K562 (cell line): Measurements from ENCODE around the gene LARP4B. TPM values are rescaled to one million over a fixed set of nuclear protein-coding genes. Genes with fewer than 3 reads are reported as not detected.

Experiments used
- ATAC-seq: fragments of 200-7000 bp; cut with Tn5 transposase; 3 replicates; pipeline ENCODE4 v1.9.1; 2020; ENCODE audit warnings: moderate library complexity
- BruUV-seq: library from RNA; stranded (reverse); fragments of 400-500 nt; replicated peaks from 2 replicates; lab custom pipeline; 2021; lab: Mats Ljungman, UMichigan
- CTCF ChIA-PET: fragments of 300-600 bp; formaldehyde crosslinking; extraction: SDS; loops from one replicate; lab custom pipeline; 2021; ENCODE audit warnings: low intra/inter-chr PET ratio; lab: Yijun Ruan, JAX
- POLR2A ChIA-PET: fragments of 300-600, 350-650 bp; sonication (Branson Sonifier 250); formaldehyde crosslinking; extraction: SDS; loops from one replicate; lab custom pipeline; 2021; ENCODE audit warnings: antibody characterized with exemption, inconsistent platforms; lab: Yijun Ruan, JAX
- DNase-seq, 4 experiments: peaks; one replicate each; pipeline versions ENCODE4 v3.0.0 to v3.0.0-alpha.2; 2011 to 2018; ENCODE audit warnings: low spot score in 3 of 4, mixed read lengths in 3 of 4; ENCODE audit errors: extremely low read depth in 1 of 4
- FAIRE-seq: peaks from 2 replicates; lab custom pipeline; 2011; peaks lifted over from hg19 to GRCh38; lab: Jason Lieb, UNC
- H2AFZ ChIP-seq: 2 replicates; pipeline ENCODE4 v1.6.0; 2011; ENCODE audit warnings: low read depth, low read length, control low read depth, inconsistent platforms
- H3K27ac ChIP-seq: fragments of 200-600 bp; 3 replicates; pipeline ENCODE4 v1.8.0; 2011; ENCODE audit warnings: low read depth, mild to moderate bottlenecking, control low read depth, inconsistent platforms, low read length, moderate library complexity, mixed read lengths; ENCODE audit errors: extremely low read depth
- H3K27me3 ChIP-seq, 2 experiments: fragments of 300-600 bp in 1 of 2; 2 replicates in 1 of 2; 3 replicates in 1 of 2; pipeline versions ENCODE4 v1.6.0 to v1.8.0; 2011; ENCODE audit warnings: inconsistent platforms in 2 of 2, low read length in 2 of 2, mild to moderate bottlenecking in 1 of 2, mixed read lengths in 1 of 2, moderate library complexity in 1 of 2; ENCODE audit not compliant: control insufficient read depth in 2 of 2, insufficient read depth in 2 of 2
- H3K36me3 ChIP-seq: fragments of 300-600 bp; 3 replicates; pipeline ENCODE4 v1.8.0; 2011; ENCODE audit warnings: mild to moderate bottlenecking, low read length, inconsistent platforms; ENCODE audit not compliant: control insufficient read depth, insufficient read depth
- H3K4me1 ChIP-seq, 2 experiments: fragments of 200-600 bp in 1 of 2; replicated peaks in 1 of 2; 2 replicates in 1 of 2; 3 replicates in 1 of 2; pipeline versions ENCODE4 v1.5.1 to v1.8.0; 2011; ENCODE audit warnings: inconsistent platforms in 2 of 2, low read length in 2 of 2, mild to moderate bottlenecking in 1 of 2, mixed read lengths in 1 of 2, moderate library complexity in 1 of 2; ENCODE audit not compliant: control insufficient read depth in 2 of 2, insufficient read depth in 2 of 2
- H3K4me2 ChIP-seq: 2 replicates; pipeline ENCODE4 v1.6.1; 2011; ENCODE audit warnings: low read length, control low read depth, inconsistent platforms, mixed read lengths; ENCODE audit not compliant: insufficient read depth
- H3K4me3 ChIP-seq: fragments of 200-600 bp; sonication (generic), shearing (Covaris generic); 2 replicates; pipeline ENCODE4 v1.5.1; 2016; ENCODE audit warnings: control low read depth, inconsistent platforms
- H3K79me2 ChIP-seq: fragments of 200-600 bp; 3 replicates; pipeline ENCODE4 v1.8.0; 2011; ENCODE audit warnings: low read length, inconsistent platforms; ENCODE audit not compliant: control insufficient read depth, insufficient read depth
- H3K9ac ChIP-seq, 2 experiments: 2 replicates each; pipeline versions ENCODE4 v1.6.0 to v1.6.1; 2011; ENCODE audit warnings: low read depth in 2 of 2, low read length in 2 of 2, control low read depth in 1 of 2, inconsistent platforms in 1 of 2, mild to moderate bottlenecking in 1 of 2, mixed read lengths in 1 of 2; ENCODE audit not compliant: insufficient read depth in 1 of 2
- H3K9me1 ChIP-seq: one replicate; pipeline ENCODE4 v1.6.0; 2011; ENCODE audit warnings: inconsistent platforms, mild to moderate bottlenecking, low read length, moderate library complexity; ENCODE audit not compliant: control insufficient read depth, insufficient read depth
- H3K9me3 ChIP-seq: replicated peaks from 2 replicates; pipeline ENCODE4 v1.5.1; 2011; ENCODE audit warnings: low read depth, low read length, inconsistent platforms; ENCODE audit not compliant: control insufficient read depth, insufficient read depth
- H4K20me1 ChIP-seq: replicated peaks from 2 replicates; pipeline ENCODE4 v1.6.1; 2011; ENCODE audit warnings: low read length, inconsistent platforms, mixed read lengths; ENCODE audit not compliant: control insufficient read depth, insufficient read depth
- ELF2 ChIP-seq: fragments of 250-450 bp; sonication (Bioruptor Pico); IDR thresholded peaks from 2 replicates; pipeline ENCODE4 v1.5.0; 2021; ENCODE audit warnings: mild to moderate bottlenecking
- FUS ChIP-seq: fragments of 200-400 bp; formaldehyde crosslinking; optimal IDR thresholded peaks from 2 replicates; pipeline ENCODE3; 2017; ENCODE audit warnings: low read depth, low read length
- HDGF ChIP-seq: fragments of 450-650 bp; IDR thresholded peaks from 2 replicates; pipeline ENCODE4 v1.6.1; 2016
- HIVEP1 ChIP-seq: fragments of 250-450 bp; sonication (Bioruptor Pico); IDR thresholded peaks from 2 replicates; pipeline ENCODE4 v1.4.0; 2020; ENCODE audit warnings: mild to moderate bottlenecking
- LCOR ChIP-seq: sonication (generic); formaldehyde crosslinking; IDR thresholded peaks from 2 replicates; pipeline ENCODE4 v1.8.0; 2022; ENCODE audit warnings: mild to moderate bottlenecking, missing genetic modification reagents
- MECOM ChIP-seq: fragments of 250-450 bp; sonication (Bioruptor Pico); IDR thresholded peaks from 2 replicates; pipeline ENCODE4 v1.8.0; 2022; ENCODE audit warnings: inconsistent platforms
- NR2F6 ChIP-seq: fragments of 450-650 bp; formaldehyde crosslinking; IDR thresholded peaks from 2 replicates; pipeline ENCODE4 v1.4.0; 2020; ENCODE audit warnings: mild to moderate bottlenecking
- NR3C1 ChIP-seq: sonication (generic); formaldehyde crosslinking; IDR thresholded peaks from 2 replicates; pipeline ENCODE4 v1.8.1; 2022; ENCODE audit warnings: missing genetic modification reagents
- PHF20 ChIP-seq: fragments of 450-650 bp; IDR thresholded peaks from 2 replicates; pipeline ENCODE4 v1.6.1; 2018; ENCODE audit not compliant: partially characterized antibody
- PHTF2 ChIP-seq: fragments of 250-450 bp; sonication (Bioruptor Pico); IDR thresholded peaks from 2 replicates; pipeline ENCODE4 v1.5.0; 2021; ENCODE audit warnings: mild to moderate bottlenecking
- SMAD3 ChIP-seq: fragments of 450-650 bp; formaldehyde crosslinking; conservative IDR thresholded peaks from 2 replicates; pipeline ENCODE4 v1.4.0; 2020; ENCODE audit warnings: mild to moderate bottlenecking
- SRSF1 ChIP-seq: fragments of 200-400 bp; formaldehyde crosslinking; IDR thresholded peaks from 2 replicates; pipeline ENCODE4 v1.6.1; 2017; ENCODE audit warnings: mild to moderate bottlenecking, low read depth, low read length, moderate library complexity
- TRIM28 ChIP-seq: fragments of 450-650 bp; IDR thresholded peaks from 2 replicates; pipeline ENCODE4 v1.6.1; 2017
- ZNF175 ChIP-seq: fragments of 200-800 bp; sonication (Bioruptor generic); IDR thresholded peaks from 2 replicates; pipeline ENCODE4 v1.6.1; 2016; ENCODE audit warnings: low read depth, mild to moderate bottlenecking, missing genetic modification characterization, missing compliant biosample characterization
- ZNF224 ChIP-seq: sonication (generic); formaldehyde crosslinking; IDR thresholded peaks from 2 replicates; pipeline ENCODE4 v1.8.0; 2022; ENCODE audit warnings: mild to moderate bottlenecking, missing genetic modification reagents
- WGBS: fragments of 100-300 bp; shearing (Covaris generic); methylation state at CpG from one replicate; pipeline ENCODE4 v1.1.6; 2016; ENCODE audit warnings: low coverage, mixed read lengths; ENCODE audit not compliant: insufficient coverage; ENCODE audit errors: missing lambda C conversion rate; 5-methylcytosine and 5-hydroxymethylcytosine counted together
- in situ Hi-C: fragments of 300-500 bp; cut with MboI; formaldehyde crosslinking; loops from 4 replicates; pipeline ENCODE4 v1.15.0; 2018; ENCODE audit warnings: inconsistent platforms, mixed read lengths
- intact Hi-C: fragments of 100-400 bp; cut with micrococcal nuclease; formaldehyde crosslinking; loops from 2 replicates; pipeline ENCODE4 v1.14.2; 2022
- polyA plus RNA-seq, 8 experiments: library from polyadenylated mRNA; depleted of rRNA in 4 of 8; stranded (reverse) in 5 of 8; unstranded in 3 of 8; fragments of >200 nt; fragmentation: Nextera tagmentation in 2 of 8; fragmentation: Illumina TruSeq in 1 of 8; extraction: Ambion mirVana in 2 of 8; extraction: Trizol in 1 of 8; gene quantifications; 2 replicates each; pipeline versions ENCODE4 v1.2.1 to v1.2.3, GENCODE V29; 2011 to 2014; ENCODE audit warnings: inconsistent platforms in 1 of 8, missing spikeins in 1 of 8
- total RNA-seq, 7 experiments: library from RNA; depleted of rRNA in 6 of 7; stranded (reverse); fragments of >200 nt in 6 of 7; fragmentation: Illumina TruSeq in 2 of 7; extraction: Trizol in 2 of 7; gene quantifications; 2 replicates each; pipeline versions ENCODE4 v1.2.1 to v1.2.3, GENCODE V29; 2011 to 2021; ENCODE audit warnings: low replicate concordance in 1 of 7
- TF ChIP-seq, protein P1 (sequence below): fragments of 250-450 bp; sonication (Bioruptor Pico); IDR thresholded peaks from 2 replicates; pipeline ENCODE4 v1.4.0; 2020; ENCODE audit warnings: mild to moderate bottlenecking
- TF ChIP-seq, protein P2 (sequence below): sonication (generic); formaldehyde crosslinking; IDR thresholded peaks from 2 replicates; pipeline ENCODE4 v1.8.1; 2022; ENCODE audit warnings: missing genetic modification reagents
- TF ChIP-seq, protein P3 (sequence below): sonication (generic); formaldehyde crosslinking; IDR thresholded peaks from 2 replicates; pipeline ENCODE4 v1.8.0; 2022; ENCODE audit warnings: mild to moderate bottlenecking, missing genetic modification reagents
- TF ChIP-seq, protein P4 (sequence below), 2 experiments: fragments of 250-450 bp in 1 of 2; fragments of 450-650 bp in 1 of 2; sonication (Bioruptor Pico) in 1 of 2; IDR thresholded peaks; 2 replicates each; pipeline versions ENCODE4 v1.6.1 to v1.8.0; 2016 to 2021; ENCODE audit warnings: mild to moderate bottlenecking in 2 of 2, moderate library complexity in 2 of 2, missing compliant biosample characterization in 1 of 2, missing genetic modification characterization in 1 of 2

The LARP4B gene
- total and polyA plus RNA-seq, 9 of the 15 experiments (the other 6 are each of a cell fraction or from before 2014, with no cell fraction given) = 11.8 to 130 (median 42.6) TPM

DNA sequence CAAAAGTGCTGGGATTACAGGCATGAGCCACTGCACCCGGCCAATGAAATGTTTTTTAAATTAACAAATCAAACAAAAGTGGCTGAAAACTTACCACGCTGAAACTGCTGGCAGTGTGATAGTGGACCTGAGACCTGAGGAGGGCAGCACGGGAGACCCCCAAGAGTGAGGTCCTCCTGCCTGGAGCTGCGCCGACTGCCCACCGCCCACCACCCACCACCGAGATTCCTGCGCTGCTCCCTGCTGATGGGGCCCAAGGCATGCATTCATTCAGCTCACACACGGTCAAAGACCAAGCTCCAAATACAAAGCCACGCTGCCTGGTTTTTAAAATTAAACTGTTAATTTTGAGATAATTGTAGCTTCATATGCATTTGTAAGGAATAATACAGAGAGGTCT lies 16.4 kb upstream of the LARP4B start:
- POLR2A ChIA-PET = interaction anchor here (0.8 to 0.9 kb wide), 3 partner anchors 9 to 39 kb away, joined by 3 read pairs; no protein-coding TSS in a partner anchor

More for the DNA sequence above, 16.4 kb upstream of the LARP4B start:
- CTCF ChIA-PET = no interaction called here
- DNase-seq (no peak), FAIRE-seq (no peak), ATAC-seq (no peak)
- H3K9me3 ChIP-seq = no peaks in the 10 kb centered on the region
- no peak overlapping the region for H3K9ac ChIP-seq
- no peak overlapping the region for H2AFZ ChIP-seq
- in situ Hi-C loops (no loop called here), intact Hi-C loops (no loop called here)
- no peaks in the 10 kb centered on the region for H4K20me1 ChIP-seq
- BruUV-seq = no TSS peak
- peaks cover 0 to 7% of the 10 kb centered on the region in 2 experiments; a peak in 2 of 5 replicates for H3K4me1 ChIP-seq
- peaks cover 28 to 35% of the 10 kb centered on the region in 2 experiments for H3K27me3 ChIP-seq
- 44% methylated on average over 10 of the region's 10 CpGs for WGBS
- H3K4me2 ChIP-seq = no peak overlapping the region
- H3K27ac ChIP-seq = no peak overlapping the region
- H3K79me2 ChIP-seq = no peaks in the 10 kb centered on the region
- no peak overlapping the region for H3K4me3 ChIP-seq
- H3K36me3 ChIP-seq = no peaks in the 10 kb centered on the region
- TF ChIP-seq LCOR (CRISPR knock-in tag) (no peak), ZNF175 (CRISPR knock-in tag) (no peak), ZNF224 (CRISPR knock-in tag) (no peak), FUS (no peak), NR2F6 (CRISPR knock-in tag) (no peak), HIVEP1 (CRISPR knock-in tag) (no peak), PHTF2 (CRISPR knock-in tag) (no peak), TRIM28 (no peak), NR3C1 (CRISPR knock-in tag) (no peak), MECOM (CRISPR knock-in tag) (no peak), SRSF1 (no peak), ELF2 (CRISPR knock-in tag) (no peak), HDGF (no peak), PHF20 (no peak), SMAD3 (CRISPR knock-in tag) (no peak)
- TF ChIP-seq, protein P1, sequence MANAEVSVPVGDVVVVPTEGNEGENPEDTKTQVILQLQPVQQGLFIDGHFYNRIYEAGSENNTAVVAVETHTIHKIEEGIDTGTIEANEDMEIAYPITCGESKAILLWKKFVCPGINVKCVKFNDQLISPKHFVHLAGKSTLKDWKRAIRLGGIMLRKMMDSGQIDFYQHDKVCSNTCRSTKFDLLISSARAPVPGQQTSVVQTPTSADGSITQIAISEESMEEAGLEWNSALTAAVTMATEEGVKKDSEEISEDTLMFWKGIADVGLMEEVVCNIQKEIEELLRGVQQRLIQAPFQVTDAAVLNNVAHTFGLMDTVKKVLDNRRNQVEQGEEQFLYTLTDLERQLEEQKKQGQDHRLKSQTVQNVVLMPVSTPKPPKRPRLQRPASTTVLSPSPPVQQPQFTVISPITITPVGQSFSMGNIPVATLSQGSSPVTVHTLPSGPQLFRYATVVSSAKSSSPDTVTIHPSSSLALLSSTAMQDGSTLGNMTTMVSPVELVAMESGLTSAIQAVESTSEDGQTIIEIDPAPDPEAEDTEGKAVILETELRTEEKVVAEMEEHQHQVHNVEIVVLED (CRISPR knock-in tag) = no peak
- TF ChIP-seq, protein P2, sequence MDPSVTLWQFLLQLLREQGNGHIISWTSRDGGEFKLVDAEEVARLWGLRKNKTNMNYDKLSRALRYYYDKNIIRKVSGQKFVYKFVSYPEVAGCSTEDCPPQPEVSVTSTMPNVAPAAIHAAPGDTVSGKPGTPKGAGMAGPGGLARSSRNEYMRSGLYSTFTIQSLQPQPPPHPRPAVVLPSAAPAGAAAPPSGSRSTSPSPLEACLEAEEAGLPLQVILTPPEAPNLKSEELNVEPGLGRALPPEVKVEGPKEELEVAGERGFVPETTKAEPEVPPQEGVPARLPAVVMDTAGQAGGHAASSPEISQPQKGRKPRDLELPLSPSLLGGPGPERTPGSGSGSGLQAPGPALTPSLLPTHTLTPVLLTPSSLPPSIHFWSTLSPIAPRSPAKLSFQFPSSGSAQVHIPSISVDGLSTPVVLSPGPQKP (CRISPR knock-in tag) = no peak
- TF ChIP-seq, protein P3, sequence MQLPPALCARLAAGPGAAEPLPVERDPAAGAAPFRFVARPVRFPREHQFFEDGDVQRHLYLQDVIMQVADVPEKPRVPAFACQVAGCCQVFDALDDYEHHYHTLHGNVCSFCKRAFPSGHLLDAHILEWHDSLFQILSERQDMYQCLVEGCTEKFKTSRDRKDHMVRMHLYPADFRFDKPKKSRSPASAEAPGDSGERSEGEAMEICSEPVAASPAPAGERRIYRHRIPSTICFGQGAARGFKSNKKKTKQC (CRISPR knock-in tag) = no peak
- TF ChIP-seq, protein P4, sequence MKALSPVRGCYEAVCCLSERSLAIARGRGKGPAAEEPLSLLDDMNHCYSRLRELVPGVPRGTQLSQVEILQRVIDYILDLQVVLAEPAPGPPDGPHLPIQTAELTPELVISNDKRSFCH (CRISPR knock-in tag; IDR thresholded peaks at IDR 0.05) = no peak
- TF ChIP-seq, protein P4 (tag; IDR thresholded peaks at IDR 0.05) = no peak
- H3K9me1 ChIP-seq = no peaks in the 10 kb centered on the region
